Measurements from ENCODE around the gene TRAF3.

The TRAF3 gene

GRCh38 chr14:102772781-102773570 is 4.3 kb upstream of the TRAF3 start:
- Histone ChIP-seq H4K20me1 (ENCODE audit: insufficient read depth, low read length) (no peaks in the 10 kb centered on the region), H3K9me3 (ENCODE audit: low read length) (no peaks in the 10 kb centered on the region), H3K27ac (ENCODE audit: low read depth, low read length, poor library complexity, severe bottlenecking) (no peak overlapping the region), H3K9me2 (ENCODE audit: low read depth, low read length) (no peaks in the 10 kb centered on the region), H2AFZ (ENCODE audit: low read length) (no peak overlapping the region), H3K36me3 (ENCODE audit: insufficient read depth, low read length) (no peaks in the 10 kb centered on the region), H3K4me1 (ENCODE audit: insufficient read depth, low read length, severe bottlenecking) (peaks cover 32% of the 10 kb centered on the region), H3K4me2 (ENCODE audit: low read length) (peak overlapping the region; percentile 43), H3K9ac (ENCODE audit: low read length) (no peak overlapping the region), H3K4me3 (ENCODE audit: low read depth, low read length, poor library complexity, severe bottlenecking) (no peak overlapping the region), H3K79me2 (ENCODE audit: insufficient read depth, low read length) (no peaks in the 10 kb centered on the region), H3K27me3 (ENCODE audit: insufficient read depth, low read length) (no peaks in the 10 kb centered on the region), H3F3A (ENCODE audit: insufficient read depth, low read length) (no peaks in the 10 kb centered on the region)
- TF ChIP-seq CTCF (IDR thresholded peaks at IDR 0.05; ENCODE audit: low read length) (peak; percentile 39), EZH2 (IDR thresholded peaks at IDR 0.05; ENCODE audit: borderline replicate concordance, low read length) (no peak)

GRCh38 chr14:102774391-102775153 is 2.7 kb upstream of the TRAF3 start:
- peaks cover 33% of the 10 kb centered on the region for H3K4me1 ChIP-seq (ENCODE audit: insufficient read depth, low read length, severe bottlenecking)
- H3K4me3 ChIP-seq (ENCODE audit: low read depth, low read length, poor library complexity, severe bottlenecking), result no peak overlapping the region
- no peaks in the 10 kb centered on the region for H3K36me3 ChIP-seq (ENCODE audit: insufficient read depth, low read length)
- no peak overlapping the region for H2AFZ ChIP-seq (ENCODE audit: low read length)
- no peak overlapping the region for H3K4me2 ChIP-seq (ENCODE audit: low read length)
- no peaks in the 10 kb centered on the region for H3K9me2 ChIP-seq (ENCODE audit: low read depth, low read length)
- no peaks in the 10 kb centered on the region for H3K27me3 ChIP-seq (ENCODE audit: insufficient read depth, low read length)
- H3K9me3 ChIP-seq (ENCODE audit: low read length), result no peaks in the 10 kb centered on the region
- H3K27ac ChIP-seq (ENCODE audit: low read depth, low read length, poor library complexity, severe bottlenecking), result peak overlapping the region; percentile 36
- H3F3A ChIP-seq (ENCODE audit: insufficient read depth, low read length), result no peaks in the 10 kb centered on the region
- peaks cover 15% of the 10 kb centered on the region for H3K79me2 ChIP-seq (ENCODE audit: insufficient read depth, low read length)
- TF ChIP-seq EZH2 (IDR thresholded peaks at IDR 0.05; ENCODE audit: borderline replicate concordance, low read length), result no peak
- peak; percentile 58 for TF ChIP-seq CTCF (IDR thresholded peaks at IDR 0.05; ENCODE audit: low read length)
- no peak overlapping the region for H3K9ac ChIP-seq (ENCODE audit: low read length)
- H4K20me1 ChIP-seq (ENCODE audit: insufficient read depth, low read length), result no peaks in the 10 kb centered on the region

GRCh38 chr14:102775855-102776760 is 1.1 kb upstream of the TRAF3 start:
- Histone ChIP-seq H3F3A (ENCODE audit: insufficient read depth, low read length) (no peaks in the 10 kb centered on the region), H3K79me2 (ENCODE audit: insufficient read depth, low read length) (peaks cover 30% of the 10 kb centered on the region), H3K36me3 (ENCODE audit: insufficient read depth, low read length) (no peaks in the 10 kb centered on the region), H3K27ac (ENCODE audit: low read depth, low read length, poor library complexity, severe bottlenecking) (peak overlapping the region; percentile 73), H3K4me3 (ENCODE audit: low read depth, low read length, poor library complexity, severe bottlenecking) (peak overlapping the region; percentile 55), H3K9ac (ENCODE audit: low read length) (peak overlapping the region; percentile 59; the same call in 1 of the 2 replicates), H3K4me1 (ENCODE audit: insufficient read depth, low read length, severe bottlenecking) (peaks cover 48% of the 10 kb centered on the region), H2AFZ (ENCODE audit: low read length) (no peak overlapping the region), H3K9me2 (ENCODE audit: low read depth, low read length) (no peaks in the 10 kb centered on the region), H3K4me2 (ENCODE audit: low read length) (peak overlapping the region; percentile 62), H4K20me1 (ENCODE audit: insufficient read depth, low read length) (no peaks in the 10 kb centered on the region), H3K27me3 (ENCODE audit: insufficient read depth, low read length) (no peaks in the 10 kb centered on the region), H3K9me3 (ENCODE audit: low read length) (no peaks in the 10 kb centered on the region)
- TF ChIP-seq EZH2 (IDR thresholded peaks at IDR 0.05; ENCODE audit: borderline replicate concordance, low read length), result no peak

All from OCI-LY1 (cell line).